ENCODE results near the gene CNRIP1.
"Not testable (repeated sequence)": the region's sequence is repeated elsewhere in the genome, so short reads cannot be mapped to it uniquely, and the experiment has no call there.

CNRIP1 gene

GRCh38 chr2:68340226-68341061 is 20.7 kb upstream of the CNRIP1 start:
- no peak for DNase-seq

GRCh38 chr2:68336192-68336591 is 16.4 kb upstream of the CNRIP1 start:
- DNase-seq, result no peak

GRCh38 chr2:68333931-68334330 is 14.2 kb upstream of the CNRIP1 start:
- no peak for DNase-seq

DNA sequence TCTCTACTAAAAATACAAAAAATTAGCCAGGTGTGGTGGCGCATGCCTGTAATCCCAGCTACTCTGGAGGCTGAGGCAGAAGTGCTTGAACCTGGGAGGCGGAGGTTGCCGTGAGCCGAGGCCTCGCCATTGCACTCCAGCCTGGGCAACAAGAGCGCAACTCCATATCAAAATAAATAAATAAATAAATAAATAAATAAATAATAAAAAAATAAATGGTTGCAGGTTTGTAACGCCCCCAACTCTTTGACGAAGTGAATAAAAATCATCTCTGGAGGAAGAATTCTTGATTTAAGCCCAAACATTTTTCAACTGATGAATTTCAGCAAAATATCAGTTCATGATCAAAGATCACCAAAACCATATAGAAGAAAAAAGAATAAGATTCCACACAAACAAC is 13.3 kb upstream of the CNRIP1 start:
- no peak for DNase-seq

DNA sequence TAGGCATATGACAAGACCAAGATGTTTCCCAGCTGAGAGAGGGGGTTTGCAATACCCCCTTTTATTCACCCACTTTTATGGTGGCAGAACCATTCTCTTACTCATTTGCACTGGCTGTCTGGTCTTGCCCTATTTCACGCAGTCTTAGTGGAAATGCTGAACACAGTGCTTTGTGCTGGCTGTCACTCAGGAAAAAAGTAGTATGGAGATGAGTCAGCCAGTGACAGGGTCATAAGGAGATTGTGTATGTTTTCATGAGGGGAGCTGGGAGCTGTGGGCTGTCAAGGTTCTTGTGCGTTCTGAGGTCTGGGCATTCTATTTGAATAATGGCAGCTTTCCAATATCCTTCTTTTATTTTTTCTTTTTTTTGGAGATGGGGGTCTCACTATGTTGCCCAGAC is 10.9 kb upstream of the CNRIP1 start:
- DNase-seq, result no peak

DNA sequence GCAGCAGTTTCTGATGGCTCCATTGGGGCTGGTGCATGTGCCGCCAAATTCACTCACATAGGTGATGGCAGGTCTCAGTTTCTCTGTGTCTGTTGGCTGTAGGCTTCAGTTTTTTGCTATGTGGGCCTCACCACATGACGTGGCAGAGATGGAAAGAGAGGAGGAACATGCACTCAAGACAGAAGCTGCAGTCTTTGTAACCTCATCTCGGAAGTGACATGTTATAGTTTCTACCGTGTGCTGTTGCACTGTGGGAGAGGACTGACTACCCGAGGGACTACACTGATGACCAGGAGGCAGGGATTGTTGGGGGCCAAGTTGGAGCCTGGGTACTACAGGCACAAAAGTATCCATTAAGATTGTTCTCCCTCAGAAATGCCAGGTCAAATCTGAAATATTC is 9.2 kb upstream of the CNRIP1 start:
- DNase-seq, result no peak

GRCh38 chr2:68325056-68325455 is 5.3 kb upstream of the CNRIP1 start:
- no peak for DNase-seq

DNA sequence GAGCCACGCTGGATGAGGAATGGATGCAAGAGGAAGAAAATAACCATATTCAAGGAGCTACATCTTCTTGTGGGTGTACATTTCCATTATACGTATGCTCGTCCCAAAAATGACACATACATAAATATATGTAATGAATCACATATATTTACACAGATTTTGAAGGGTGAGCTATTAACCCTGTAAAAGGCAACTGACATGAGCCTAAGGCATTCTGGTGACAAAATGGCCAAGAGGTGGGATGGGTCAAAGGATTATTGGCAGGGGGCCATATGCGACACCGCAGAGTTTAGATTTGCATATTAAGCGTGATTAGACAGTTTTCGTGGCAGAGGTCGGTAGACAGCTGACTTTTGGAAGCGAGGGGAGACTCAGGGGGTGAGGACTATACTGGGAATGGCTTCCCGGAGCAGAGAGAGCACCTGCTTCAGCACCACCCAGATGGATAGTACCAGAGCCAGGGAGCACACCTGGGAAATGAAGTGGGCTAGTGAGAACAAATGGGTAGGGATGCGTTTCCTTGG is 431 bp upstream of the CNRIP1 start:
- DNase-seq, result peak; percentile 77

GRCh38 chr2:68318914-68319397 is 793 bp downstream of the CNRIP1 start:
- DNase-seq, result peak; percentile 50

DNA sequence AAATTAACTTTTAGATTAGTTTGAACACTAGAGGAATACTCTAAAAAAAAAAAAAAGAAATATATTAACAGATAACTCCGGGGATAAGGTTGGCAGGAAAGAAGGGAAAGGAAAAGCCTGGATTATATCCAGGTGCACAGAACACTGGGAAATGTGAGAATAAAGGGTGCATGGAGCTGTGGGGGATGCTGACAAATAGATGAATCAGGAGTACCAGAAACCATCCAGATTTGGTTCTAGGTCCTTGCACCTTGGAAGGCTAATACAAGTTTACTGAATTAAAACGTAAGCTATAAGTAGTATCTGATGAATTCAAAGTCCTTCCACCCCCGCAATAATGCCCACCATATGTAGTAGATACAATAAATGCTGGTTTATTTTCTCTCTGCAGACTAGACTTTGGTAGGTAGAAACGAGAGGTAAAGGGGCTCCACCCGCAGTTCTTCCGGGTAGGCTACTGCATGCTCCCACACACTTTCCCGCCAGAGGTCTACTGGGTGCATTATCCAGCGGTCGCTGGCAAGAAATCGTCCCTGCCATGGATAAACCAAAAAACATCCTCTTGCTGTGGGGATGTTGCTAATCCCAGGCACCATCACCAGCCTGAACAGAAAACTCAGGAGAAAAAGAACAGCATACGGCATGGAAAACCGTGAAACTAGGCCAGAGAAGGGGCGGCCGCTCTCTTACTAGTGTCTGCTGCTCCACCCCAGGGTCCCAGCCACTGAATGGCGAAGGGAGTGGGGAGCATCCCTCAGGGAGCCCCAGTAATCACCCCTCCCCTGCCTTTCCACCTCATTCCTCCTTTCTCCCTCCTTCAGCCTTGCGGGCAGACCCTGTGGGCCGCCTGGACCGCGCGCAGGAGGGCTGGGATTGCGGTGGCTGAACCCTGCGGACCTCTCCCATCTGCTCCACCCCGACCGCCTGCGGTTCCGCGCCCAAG is 1.5 kb downstream of the CNRIP1 start:
- DNase-seq, result peak; percentile 45

- no peak for DNase-seq
These were observed 3.6 kb downstream of the CNRIP1 start for GRCh38 chr2:68316111-68316510.

- DNase-seq, result no peak
These were observed 8.7 kb downstream of the CNRIP1 start for GRCh38 chr2:68311033-68311432.

- DNase-seq, result no peak
These were observed 10.3 kb downstream of the CNRIP1 start for GRCh38 chr2:68309426-68309825.

DNA sequence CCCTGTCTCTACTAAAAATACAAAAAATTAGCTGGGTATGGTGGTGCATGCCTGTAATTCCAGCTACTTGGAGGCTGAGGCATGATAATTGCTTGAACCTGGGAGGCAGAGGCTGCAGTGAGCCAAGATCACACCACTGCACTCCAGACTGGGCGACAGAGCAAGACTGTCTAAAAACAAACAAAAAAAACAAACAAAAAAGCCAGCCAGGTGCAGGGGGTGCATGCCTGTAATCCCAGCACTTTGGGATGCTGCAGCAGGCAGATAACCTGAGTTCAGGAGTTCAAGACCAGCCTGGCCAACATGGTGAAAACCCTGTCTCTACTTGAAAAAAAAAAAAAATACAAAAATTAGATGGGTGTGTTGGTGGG is 15.9 kb downstream of the CNRIP1 start:
- not testable (repeated sequence) for DNase-seq

DNA sequence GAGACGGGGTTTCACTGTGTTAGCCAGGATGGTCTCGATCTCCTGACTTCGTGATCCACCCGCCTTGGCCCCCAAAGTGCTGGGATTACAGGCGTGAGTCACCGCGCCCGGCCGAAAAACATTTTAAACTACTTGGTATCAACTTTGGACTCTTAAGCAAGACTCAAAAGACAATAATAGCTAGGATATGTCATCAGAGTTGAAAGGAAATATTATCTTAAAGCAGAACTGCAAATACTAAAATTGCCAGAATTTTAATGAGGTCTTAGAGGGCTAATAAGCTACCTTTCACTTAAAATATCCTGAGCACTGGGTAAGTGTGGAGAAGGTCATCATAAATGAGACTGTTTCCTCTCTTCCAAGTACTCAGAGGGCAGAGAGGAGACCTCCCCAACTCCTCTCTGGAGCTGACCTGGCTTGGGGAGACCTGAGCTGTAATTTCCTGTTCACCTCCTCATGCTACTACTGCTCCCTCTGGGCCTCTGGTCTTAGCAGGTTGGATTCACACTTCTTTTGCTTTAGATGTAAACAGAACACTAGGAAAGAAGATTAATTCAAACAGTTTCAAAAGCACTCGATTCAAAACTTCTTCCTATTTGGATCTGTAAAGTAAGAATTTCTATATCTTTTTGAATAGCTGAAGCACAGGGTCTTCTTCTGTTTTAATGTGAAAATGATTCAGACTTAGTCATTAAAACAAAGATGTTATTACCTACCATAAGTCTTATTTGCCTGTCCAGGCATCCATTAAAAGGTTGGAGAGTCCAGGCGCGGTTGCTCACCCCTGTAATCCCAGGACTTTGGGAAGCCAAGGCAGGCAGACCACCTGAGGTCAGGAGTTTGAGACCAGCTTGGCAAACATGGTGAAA is 16.5 kb downstream of the CNRIP1 start:
- DNase-seq, result no peak

- no peak for DNase-seq
These were observed 17.4 kb downstream of the CNRIP1 start for GRCh38 chr2:68302281-68302875.

DNA sequence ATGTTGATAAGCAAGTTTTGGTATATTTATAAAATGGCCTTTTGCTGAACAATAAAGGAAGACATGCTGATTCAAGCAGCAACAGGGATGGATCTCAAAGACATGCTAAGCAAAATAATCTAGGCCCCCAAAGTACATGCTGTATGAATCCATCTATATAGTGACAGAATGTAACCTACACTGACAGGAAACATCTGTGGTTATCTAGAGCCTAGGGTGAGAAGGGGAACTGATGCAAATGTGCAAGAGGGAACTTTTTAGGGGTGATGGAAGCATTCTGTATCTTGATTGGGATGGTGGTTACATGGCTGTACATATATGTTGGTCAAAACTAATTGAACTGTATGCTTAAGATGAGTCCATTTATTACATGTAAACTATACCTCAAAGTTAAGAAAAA is 24.2 kb downstream of the CNRIP1 start:
- no peak for DNase-seq

GRCh38 chr2:68294913-68295312 is 24.8 kb downstream of the CNRIP1 start:
- no peak for DNase-seq

DNA sequence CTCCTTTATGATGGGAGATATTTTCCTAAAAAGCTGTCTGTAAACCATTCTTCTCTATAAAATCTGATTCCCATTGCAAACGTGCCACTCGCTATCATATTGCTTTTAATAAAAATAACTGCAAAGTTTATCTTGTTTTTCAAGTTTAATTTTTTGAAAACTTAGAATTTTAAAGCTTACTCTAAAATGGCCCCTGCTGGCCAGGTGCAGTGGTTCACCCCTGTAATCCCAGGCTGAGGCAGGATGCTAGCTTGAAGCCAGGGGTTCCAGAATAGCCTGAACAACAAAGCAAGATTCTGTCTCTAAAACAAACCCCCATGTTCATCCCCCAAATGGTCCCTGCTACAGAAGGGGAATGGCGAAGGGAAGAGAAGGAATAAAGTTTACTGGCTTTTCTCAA is 25.6 kb downstream of the CNRIP1 start:
- no peak for DNase-seq

DNA sequence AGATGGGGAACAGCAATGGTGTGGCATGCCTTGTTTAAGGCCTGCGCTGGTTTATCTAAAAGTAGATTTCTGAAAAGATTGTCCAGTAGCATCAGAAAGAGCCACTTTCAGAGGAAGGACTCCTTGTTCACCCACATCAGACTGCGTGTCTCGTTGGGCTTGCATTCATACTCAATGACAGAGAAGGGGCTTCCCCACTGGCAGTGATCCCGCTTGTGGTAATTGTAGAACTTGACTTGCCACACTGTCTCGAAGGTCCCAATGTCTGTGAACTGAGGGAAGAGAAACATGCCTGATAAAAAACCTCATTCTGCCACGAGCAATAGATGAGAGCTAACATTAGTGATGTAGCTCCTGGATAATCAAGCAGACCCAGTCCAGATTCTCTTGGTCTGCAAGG is 26.0 kb downstream of the CNRIP1 start:
- DNase-seq, result no peak

- DNase-seq, result no peak
These were observed 26.7 kb downstream of the CNRIP1 start for GRCh38 chr2:68293024-68293423.

DNA sequence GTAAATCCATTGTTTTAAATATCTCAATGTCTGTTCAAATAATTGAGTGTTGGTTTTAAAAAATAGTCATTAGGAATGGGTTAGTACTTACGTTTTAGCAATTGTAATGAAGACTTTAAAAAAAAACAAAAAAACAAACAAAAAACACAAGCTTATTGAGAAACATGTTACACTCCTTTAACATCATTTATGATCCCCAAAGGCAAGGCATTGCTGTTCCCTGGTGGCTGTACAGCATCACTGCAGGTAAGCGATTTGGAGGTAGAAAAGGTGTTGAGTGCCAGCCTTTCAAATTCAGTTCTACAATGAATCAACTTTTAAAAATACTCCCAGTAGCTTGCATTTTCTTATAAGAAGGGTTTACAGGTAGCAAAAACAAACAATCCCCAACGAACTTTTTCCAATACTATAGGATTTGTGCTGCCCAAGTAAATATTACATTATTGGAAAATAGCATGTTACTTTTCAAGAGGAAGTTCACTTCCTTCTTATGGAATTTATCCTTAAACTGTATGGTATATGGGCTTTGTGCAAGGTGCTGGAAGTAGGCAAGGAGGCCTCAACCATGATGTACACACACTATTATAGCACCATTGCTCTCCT is 27.5 kb downstream of the CNRIP1 start:
- DNase-seq, result peak; percentile 20

Measured in NCI-H146 (cell line).